GM10266 (cell line): ENCODE measurements around the gene P4HB.

ENCODE experiments used
- DNase-seq: peaks from one replicate; pipeline ENCODE4 v3.0.0; 2012; ENCODE audit errors: extremely low spot score
- TF ChIP-seq, protein P1 (sequence below): IDR thresholded peaks from 2 replicates; pipeline ENCODE4 v1.5.1; 2012; ENCODE audit warnings: mild to moderate bottlenecking, low read depth; ENCODE audit not compliant: control insufficient read depth, insufficient read depth; ENCODE audit errors: missing control alignments

P4HB gene

GRCh38 chr17:81884968-81885367 lies 24.6 kb upstream of the P4HB start:
- DNase-seq, result no peak
- TF ChIP-seq, protein P1, sequence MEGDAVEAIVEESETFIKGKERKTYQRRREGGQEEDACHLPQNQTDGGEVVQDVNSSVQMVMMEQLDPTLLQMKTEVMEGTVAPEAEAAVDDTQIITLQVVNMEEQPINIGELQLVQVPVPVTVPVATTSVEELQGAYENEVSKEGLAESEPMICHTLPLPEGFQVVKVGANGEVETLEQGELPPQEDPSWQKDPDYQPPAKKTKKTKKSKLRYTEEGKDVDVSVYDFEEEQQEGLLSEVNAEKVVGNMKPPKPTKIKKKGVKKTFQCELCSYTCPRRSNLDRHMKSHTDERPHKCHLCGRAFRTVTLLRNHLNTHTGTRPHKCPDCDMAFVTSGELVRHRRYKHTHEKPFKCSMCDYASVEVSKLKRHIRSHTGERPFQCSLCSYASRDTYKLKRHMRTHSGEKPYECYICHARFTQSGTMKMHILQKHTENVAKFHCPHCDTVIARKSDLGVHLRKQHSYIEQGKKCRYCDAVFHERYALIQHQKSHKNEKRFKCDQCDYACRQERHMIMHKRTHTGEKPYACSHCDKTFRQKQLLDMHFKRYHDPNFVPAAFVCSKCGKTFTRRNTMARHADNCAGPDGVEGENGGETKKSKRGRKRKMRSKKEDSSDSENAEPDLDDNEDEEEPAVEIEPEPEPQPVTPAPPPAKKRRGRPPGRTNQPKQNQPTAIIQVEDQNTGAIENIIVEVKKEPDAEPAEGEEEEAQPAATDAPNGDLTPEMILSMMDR, result no peak

GRCh38 chr17:81884520-81884919 lies 24.2 kb upstream of the P4HB start:
- TF ChIP-seq, protein P1, result no peak
- DNase-seq, result no peak

- TF ChIP-seq, protein P1, result no peak
- DNase-seq, result no peak
Measured at GRCh38 chr17:81879121-81879520, 18.8 kb upstream of the P4HB start.

- TF ChIP-seq, protein P1, result no peak
- DNase-seq, result no peak
Measured at GRCh38 chr17:81878294-81878693, 18.0 kb upstream of the P4HB start.

DNA sequence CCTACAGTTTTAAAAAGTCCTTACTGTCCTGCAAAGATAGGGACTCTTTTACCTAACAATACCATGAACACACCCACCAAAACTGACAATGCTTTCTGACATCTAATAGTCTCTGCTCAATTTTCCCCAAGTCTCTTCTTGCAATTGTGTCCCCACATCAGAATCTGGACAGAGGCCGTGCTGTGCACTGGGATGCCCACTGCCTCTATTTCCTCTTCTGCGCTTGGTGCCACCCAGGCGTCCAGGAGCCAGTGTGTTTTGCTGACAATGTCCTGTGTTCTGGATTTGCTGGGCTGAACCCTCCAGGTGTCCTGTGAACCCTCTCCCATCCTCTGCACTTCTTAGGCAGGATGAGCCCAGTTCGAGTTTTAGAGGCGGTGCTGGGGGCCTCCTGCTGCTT lies 17.2 kb upstream of the P4HB start:
- TF ChIP-seq, protein P1, result no peak
- no peak for DNase-seq

GRCh38 chr17:81871387-81872230 lies 11.3 kb upstream of the P4HB start:
- DNase-seq, result peak; percentile 99
- TF ChIP-seq, protein P1, result peak; percentile 47

GRCh38 chr17:81870981-81871386 lies 10.6 kb upstream of the P4HB start, which contains the start of gene ARHGDIA:
ARHGDIA (minus strand) TSS chr17:81871337; CDS start chr17:81869930, 1,407 bp downstream.
- TF ChIP-seq, protein P1, result no peak
- DNase-seq, result no peak
